HG03460 (cell line): ENCODE data around the gene IFI35.

ENCODE experiments used
- ATAC-seq: cut with Tn5 transposase; IDR thresholded peaks from one replicate; pipeline ENCODE4 v1.9.1; 2021; ENCODE audit not compliant: unreplicated experiment

IFI35 gene

GRCh38 chr17:43020789-43021740 lies 14.5 kb downstream of the IFI35 start:
- ATAC-seq = no peak

- ATAC-seq = no peak
Measured at GRCh38 chr17:43021741-43022512, 15.3 kb downstream of the IFI35 start, which contains the start of gene VAT1. Gene VAT1, minus strand, starts transcription at chr17:43022385. Its CDS starts 63 bp downstream, at chr17:43022322.

GRCh38 chr17:43024407-43025289 lies 18.1 kb downstream of the IFI35 start, which contains the start of gene RND2:
Gene RND2, plus strand, starts transcription at chr17:43025231. Its CDS starts 117 bp downstream, at chr17:43025348.
- peak; percentile 51 for ATAC-seq

GRCh38 chr17:43025290-43025657 lies 18.7 kb downstream of the IFI35 start:
- no peak for ATAC-seq

GRCh38 chr17:43025766-43026537 lies 19.4 kb downstream of the IFI35 start:
- ATAC-seq = no peak

- ATAC-seq = no peak
Measured at GRCh38 chr17:43026595-43026994, 20.0 kb downstream of the IFI35 start.

- ATAC-seq = no peak
Measured at GRCh38 chr17:43027091-43028032, 20.8 kb downstream of the IFI35 start.

GRCh38 chr17:43028221-43028861 lies 21.8 kb downstream of the IFI35 start:
- no peak for ATAC-seq

- no peak for ATAC-seq
Measured at GRCh38 chr17:43030137-43030767, 23.7 kb downstream of the IFI35 start.

GRCh38 chr17:43031666-43032065 lies 25.1 kb downstream of the IFI35 start:
- no peak for ATAC-seq

- no peak for ATAC-seq
Measured at GRCh38 chr17:43033948-43034881, 27.6 kb downstream of the IFI35 start.

GRCh38 chr17:43034894-43035293 lies 28.3 kb downstream of the IFI35 start:
- no peak for ATAC-seq

- no peak for ATAC-seq
Measured at GRCh38 chr17:43039646-43040045, 33.1 kb downstream of the IFI35 start.

- ATAC-seq = no peak
Measured at GRCh38 chr17:43040655-43041054, 34.1 kb downstream of the IFI35 start.

GRCh38 chr17:43042025-43042628 lies 35.5 kb downstream of the IFI35 start:
- ATAC-seq = no peak

GRCh38 chr17:43043307-43043706 lies 36.7 kb downstream of the IFI35 start:
- ATAC-seq = no peak
